A549 treated with DMSO at 1 μM for 4 hours (cell line): ENCODE measurements around the gene PLCD3. TPM values are rescaled to one million over a fixed set of nuclear protein-coding genes. Genes with fewer than 3 reads are reported as not detected.

Experiments
- total RNA-seq: library from RNA; stranded (reverse); fragments of 200-300 nt; extraction: Qiagen RNA extraction; gene quantifications from 5 replicates; pipeline ENCODE4 v1.2.3, GENCODE V29; 2022; ENCODE audit warnings: low read depth

The PLCD3 gene, protein sequence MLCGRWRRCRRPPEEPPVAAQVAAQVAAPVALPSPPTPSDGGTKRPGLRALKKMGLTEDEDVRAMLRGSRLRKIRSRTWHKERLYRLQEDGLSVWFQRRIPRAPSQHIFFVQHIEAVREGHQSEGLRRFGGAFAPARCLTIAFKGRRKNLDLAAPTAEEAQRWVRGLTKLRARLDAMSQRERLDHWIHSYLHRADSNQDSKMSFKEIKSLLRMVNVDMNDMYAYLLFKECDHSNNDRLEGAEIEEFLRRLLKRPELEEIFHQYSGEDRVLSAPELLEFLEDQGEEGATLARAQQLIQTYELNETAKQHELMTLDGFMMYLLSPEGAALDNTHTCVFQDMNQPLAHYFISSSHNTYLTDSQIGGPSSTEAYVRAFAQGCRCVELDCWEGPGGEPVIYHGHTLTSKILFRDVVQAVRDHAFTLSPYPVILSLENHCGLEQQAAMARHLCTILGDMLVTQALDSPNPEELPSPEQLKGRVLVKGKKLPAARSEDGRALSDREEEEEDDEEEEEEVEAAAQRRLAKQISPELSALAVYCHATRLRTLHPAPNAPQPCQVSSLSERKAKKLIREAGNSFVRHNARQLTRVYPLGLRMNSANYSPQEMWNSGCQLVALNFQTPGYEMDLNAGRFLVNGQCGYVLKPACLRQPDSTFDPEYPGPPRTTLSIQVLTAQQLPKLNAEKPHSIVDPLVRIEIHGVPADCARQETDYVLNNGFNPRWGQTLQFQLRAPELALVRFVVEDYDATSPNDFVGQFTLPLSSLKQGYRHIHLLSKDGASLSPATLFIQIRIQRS
- total RNA-seq: 177 to 204 TPM (median 194 TPM) in 5 replicates

DNA sequence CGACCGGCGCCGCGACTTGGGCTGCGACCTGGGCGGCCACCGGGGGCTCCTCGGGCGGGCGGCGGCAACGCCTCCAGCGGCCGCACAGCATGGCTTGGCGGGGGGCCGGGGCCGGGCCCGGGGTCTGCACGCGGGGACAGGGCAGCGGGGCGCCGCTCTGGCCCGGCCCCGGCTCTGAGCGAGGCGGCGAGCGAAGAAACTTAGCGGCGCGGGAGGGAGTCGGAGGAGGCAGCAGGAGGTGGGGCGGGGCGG, at the start of gene PLCD3:
PLCD3 (minus strand) TSS at position 196 of the 252 bp plus-strand sequence; CDS start at position 91, 105 bp downstream.

DNA sequence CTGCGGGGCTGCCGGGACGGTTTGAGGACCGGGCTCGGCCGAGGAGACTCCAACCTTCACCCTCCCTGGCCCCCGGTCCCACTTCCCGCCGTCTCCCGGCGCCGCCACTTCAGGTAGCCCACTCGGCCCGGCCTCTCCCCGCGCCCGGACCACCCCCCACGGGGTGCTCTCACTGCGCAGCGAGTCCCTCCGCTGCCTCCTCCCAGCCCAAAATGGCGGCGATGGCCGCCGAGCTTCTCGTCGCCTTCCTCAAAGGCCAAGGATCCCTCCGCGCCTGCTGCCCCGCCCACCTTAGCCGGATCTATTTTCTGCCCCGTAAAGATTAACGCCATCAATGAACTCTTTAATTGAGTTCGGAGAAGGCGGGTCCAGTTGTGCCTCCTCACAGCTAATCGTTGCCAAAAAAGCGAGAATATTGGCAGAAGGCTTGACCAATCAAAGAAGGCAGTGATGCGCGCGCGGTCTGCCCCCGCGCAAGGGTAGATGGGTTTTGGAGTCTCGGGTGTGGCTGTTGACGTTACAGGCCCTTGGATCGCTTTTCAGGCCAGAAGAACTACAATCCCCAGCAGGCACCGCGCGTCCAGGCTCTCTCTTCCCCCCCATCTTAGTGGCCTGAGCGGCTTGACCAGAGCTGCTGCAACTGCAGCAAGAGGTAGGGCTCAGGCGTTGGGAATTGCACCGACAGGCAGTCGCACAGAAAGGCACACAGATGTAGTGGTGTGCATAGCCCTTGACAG, 29.1 kb upstream of the PLCD3 start, which contains the start of gene HEXIM2:
HEXIM2 (plus strand) TSS at position 588 of the 737 bp plus-strand sequence. CDS start 919 bp downstream, outside the sequence.

GRCh38 chr17:45148183-45149036, 16.1 kb upstream of the PLCD3 start, which contains the start of gene HEXIM1:
TSS of gene HEXIM1 (plus strand) at chr17:45148475. CDS start at chr17:45149191, 716 bp downstream.

GRCh38 chr17:45135192-45135977, 3.1 kb upstream of the PLCD3 start, which contains the start of gene ACBD4:
TSS of gene ACBD4 (plus strand) at chr17:45135687. CDS start at chr17:45136145, 458 bp downstream.

DNA sequence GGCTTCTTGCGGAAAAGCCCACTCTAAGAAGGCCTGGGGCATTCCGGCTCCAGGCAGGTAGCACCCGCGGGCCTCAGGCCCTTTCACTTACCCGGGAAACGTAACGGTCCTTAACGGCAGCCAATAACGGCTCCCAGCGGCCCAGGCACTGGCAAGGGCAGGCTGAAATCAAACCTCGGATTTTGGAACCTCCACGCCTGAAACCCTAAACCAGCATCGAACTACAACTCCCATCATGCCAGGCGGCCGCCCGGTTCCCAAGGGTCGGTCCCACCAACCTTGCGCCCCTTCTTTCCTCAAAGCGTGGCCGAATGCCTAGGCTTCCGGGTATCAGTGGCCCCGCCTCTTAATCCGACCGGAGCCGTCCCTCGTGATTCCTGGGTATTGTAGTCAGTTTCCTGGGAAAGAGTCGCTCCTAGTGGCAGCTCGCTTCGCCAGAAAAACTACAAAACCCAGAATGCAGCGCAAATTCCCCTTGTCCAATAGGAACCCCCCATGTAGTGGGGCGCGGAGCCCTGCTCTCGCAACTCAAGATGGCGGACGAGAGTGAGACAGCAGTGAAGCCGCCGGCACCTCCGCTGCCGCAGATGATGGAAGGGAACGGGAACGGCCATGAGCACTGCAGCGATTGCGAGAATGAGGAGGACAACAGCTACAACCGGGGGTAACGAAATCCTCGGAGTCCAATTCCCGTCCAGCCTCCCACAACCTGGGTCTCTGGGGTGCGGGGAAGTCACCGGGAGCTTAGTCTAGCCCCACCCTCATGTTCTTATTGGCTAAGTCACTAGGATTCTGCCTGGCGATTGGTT, 71.3 kb downstream of the PLCD3 start, which contains the start of gene NMT1:
NMT1 (plus strand) TSS at position 521 of the 809 bp plus-strand sequence; CDS start at position 534, 13 bp downstream.

Other genes starting within 250 kb of the PLCD3 start
- gene EFTUD2, start 233.1 kb downstream of the PLCD3 start, total RNA-seq: 159 to 184 TPM (median 170 TPM) in 5 replicates
- 0.44 to 2.4 TPM (median 0.71 TPM) in 5 replicates for gene GFAP, start 217.0 kb downstream of the PLCD3 start, total RNA-seq
- 33.4 to 46.7 TPM (median 45.4 TPM) in 5 replicates for gene KIF18B, start 184.7 kb downstream of the PLCD3 start, total RNA-seq
- gene C1QL1, start 164.2 kb downstream of the PLCD3 start, total RNA-seq: 17.6 to 30.5 TPM (median 24.6 TPM) in 5 replicates
- 18.0 to 24.0 TPM (median 20.5 TPM) in 5 replicates for gene DCAKD, start 80.9 kb downstream of the PLCD3 start, total RNA-seq
- 162 to 316 TPM (median 205 TPM) in 5 replicates for gene NMT1, start 71.2 kb downstream of the PLCD3 start, total RNA-seq
- gene ACBD4, start 3.2 kb upstream of the PLCD3 start, total RNA-seq: 5.0 to 8.9 TPM (median 7.8 TPM) in 5 replicates
- 48.8 to 56.1 TPM (median 51.9 TPM) in 5 replicates for gene HEXIM1, start 16.0 kb upstream of the PLCD3 start, total RNA-seq
- 12.6 to 18.6 TPM (median 18.0 TPM) in 5 replicates for gene HEXIM2, start 29.4 kb upstream of the PLCD3 start, total RNA-seq
- 31.1 to 48.3 TPM (median 44.1 TPM) in 5 replicates for gene FMNL1, start 89.4 kb upstream of the PLCD3 start, total RNA-seq
- gene SPATA32, start 129.6 kb upstream of the PLCD3 start, total RNA-seq: 0.11 to 0.25 TPM (median 0.22 TPM) in 5 replicates
- 59.1 to 90.6 TPM (median 67.3 TPM) in 5 replicates for gene MAP3K14, start 184.5 kb upstream of the PLCD3 start, total RNA-seq